PC-3 (cell line): ENCODE data around the gene USP12. TPM values are rescaled to one million over a fixed set of nuclear protein-coding genes. Genes with fewer than 3 reads are reported as not detected.
A peak's percentile ranks its signal among the peaks of the same experiment; 100 is the strongest.

ENCODE experiments used
- ATAC-seq: fragments of 200-7000 bp; cut with Tn5 transposase; 2 replicates; pipeline ENCODE4 v1.9.1; 2020; ENCODE audit warnings: mild to moderate bottlenecking, moderate library complexity
- BruUV-seq: library from RNA; stranded (reverse); fragments of 400-500 nt; replicated peaks from 2 replicates; lab custom pipeline; 2021; lab: Mats Ljungman, UMichigan
- CTCF ChIA-PET: fragments of 300-600 bp; sonication (Branson Sonifier 250); formaldehyde crosslinking; loops from one replicate; lab custom pipeline; 2022; ENCODE audit warnings: antibody characterized with exemption; lab: Charles Lee
- POLR2A ChIA-PET: fragments of 300-600 bp; sonication (Branson Sonifier 250); formaldehyde crosslinking; loops from one replicate; lab custom pipeline; 2022; ENCODE audit warnings: antibody characterized with exemption; ENCODE audit not compliant: unreplicated experiment; lab: Charles Lee
- DNase-seq: peaks from one replicate; pipeline ENCODE4 v3.0.0-alpha.2; 2015
- H2AFZ ChIP-seq: fragments of 300-600 bp; sonication (generic); 2 replicates; pipeline ENCODE4 v1.6.0; 2016; ENCODE audit warnings: antibody characterized with exemption, low read length
- H3F3A ChIP-seq: fragments of 300-600 bp; sonication (generic); one replicate; pipeline ENCODE4 v1.6.0; 2017; ENCODE audit warnings: antibody characterized with exemption, low read length, control low read depth, mild to moderate bottlenecking; ENCODE audit not compliant: unreplicated experiment
- H3K27ac ChIP-seq: fragments of 300-600 bp; sonication (generic); 2 replicates; pipeline ENCODE4 v1.5.1; 2016; ENCODE audit warnings: mild to moderate bottlenecking, low read length
- H3K27me3 ChIP-seq: fragments of 300-600 bp; sonication (generic); 2 replicates; pipeline ENCODE4 v1.6.1; 2016; ENCODE audit warnings: low read length, mixed read lengths
- H3K36me3 ChIP-seq: fragments of 300-600 bp; sonication (generic); 2 replicates; pipeline ENCODE4 v1.6.1; 2016; ENCODE audit warnings: low read depth, mixed run types, low read length, mixed read lengths
- H3K4me1 ChIP-seq: fragments of 300-600 bp; sonication (generic); 2 replicates; pipeline ENCODE4 v1.5.1; 2016; ENCODE audit warnings: low read length; ENCODE audit not compliant: insufficient read depth
- H3K4me2 ChIP-seq: fragments of 300-600 bp; sonication (generic); 2 replicates; pipeline ENCODE4 v1.6.0; 2016; ENCODE audit warnings: low read length
- H3K4me3 ChIP-seq: fragments of 300-600 bp; sonication (generic); 2 replicates; pipeline ENCODE4 v1.5.1; 2016; ENCODE audit warnings: mild to moderate bottlenecking, low read length, mixed read lengths
- H3K79me2 ChIP-seq: fragments of 300-600 bp; sonication (generic); 2 replicates; pipeline ENCODE4 v1.6.1; 2017; ENCODE audit warnings: low read length, mixed read lengths
- H3K9ac ChIP-seq: fragments of 300-600 bp; sonication (generic); 2 replicates; pipeline ENCODE4 v1.6.0; 2016; ENCODE audit warnings: mild to moderate bottlenecking, low read length
- H3K9me2 ChIP-seq: fragments of 300-600 bp; sonication (generic); replicated peaks from 2 replicates; pipeline ENCODE4 v1.6.1; 2016; ENCODE audit warnings: mixed run types, low read length, mixed read lengths
- H3K9me3 ChIP-seq: fragments of 300-600 bp; sonication (generic); 2 replicates; pipeline ENCODE4 v1.6.1; 2016; ENCODE audit warnings: low read length, mixed read lengths
- H4K20me1 ChIP-seq: fragments of 300-600 bp; sonication (generic); 2 replicates; pipeline ENCODE4 v1.6.1; 2016; ENCODE audit warnings: low read length, mixed read lengths
- EZH2 ChIP-seq: fragments of 300-600 bp; sonication (generic); IDR thresholded peaks from one replicate; pipeline ENCODE4 v1.6.1; 2017; ENCODE audit warnings: antibody characterized with exemption, mild to moderate bottlenecking, low read length; ENCODE audit not compliant: unreplicated experiment
- EZH2phosphoT487 ChIP-seq: fragments of 300-600 bp; sonication (generic); IDR thresholded peaks from 2 replicates; pipeline ENCODE4 v1.6.1; 2018; ENCODE audit warnings: mild to moderate bottlenecking, antibody characterized with exemption, low read length, borderline replicate concordance
- intact Hi-C: fragments of 100-400 bp; cut with micrococcal nuclease; formaldehyde crosslinking; loops from 2 replicates; pipeline ENCODE4 v1.9.0; 2023
- total RNA-seq: library from RNA; depleted of rRNA; stranded (reverse); fragments of >200 nt; gene quantifications from 2 replicates; pipeline ENCODE4 v1.2.3, GENCODE V29; 2014
- TF ChIP-seq, protein P1 (sequence below): fragments of 300-600 bp; sonication (generic); conservative IDR thresholded peaks from 2 replicates; pipeline ENCODE4 v1.5.1; 2017; ENCODE audit warnings: antibody characterized with exemption, low read depth, mild to moderate bottlenecking, low read length

Gene USP12
- total RNA-seq, 1 experiment from 2014 or later = 24.2 TPM

DNA sequence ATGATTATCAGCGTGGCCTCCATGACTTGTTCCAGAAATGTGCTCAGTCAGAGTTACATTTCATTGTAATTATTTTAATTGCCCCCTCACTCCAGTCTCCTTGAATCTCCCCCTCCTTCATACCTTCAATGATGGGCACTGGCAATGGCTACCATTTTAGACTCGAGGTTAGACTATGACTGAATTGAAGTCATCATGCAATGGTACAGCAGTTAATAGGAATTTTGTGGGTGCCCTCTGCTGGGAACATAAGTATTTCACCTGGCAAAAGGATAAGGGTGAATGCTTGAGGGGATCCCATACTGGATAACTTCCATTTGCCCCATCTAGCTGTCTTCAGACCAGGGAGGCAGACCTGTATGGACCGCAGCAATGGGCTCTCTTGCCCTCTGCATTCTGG, 32.2 kb upstream of the USP12 start:
- peaks cover 22% of the 10 kb centered on the region for H3K4me1 ChIP-seq
- no peaks in the 10 kb centered on the region for H3K9me2 ChIP-seq
- intact Hi-C loops = loop anchor here (1.0 to 5.0 kb wide), 2 partner anchors 37 to 219 kb away; no protein-coding TSS in a partner anchor
- DNase-seq (peak; percentile 29), ATAC-seq (peak; percentile 63)
- no peaks in the 10 kb centered on the region for H3K9me3 ChIP-seq
- POLR2A ChIA-PET = no interaction called here
- H3K27me3 ChIP-seq = no peaks in the 10 kb centered on the region
- H3K27ac ChIP-seq = no peak overlapping the region
- H3K79me2 ChIP-seq = no peaks in the 10 kb centered on the region
- H2AFZ ChIP-seq = no peak overlapping the region
- no peaks in the 10 kb centered on the region for H3F3A ChIP-seq
- no peak overlapping the region for H3K9ac ChIP-seq
- no peaks in the 10 kb centered on the region for H4K20me1 ChIP-seq
- CTCF ChIA-PET = interaction anchor here (0.7 kb wide), 1 partner anchor 39 kb away, joined by 3 read pairs; no protein-coding TSS in a partner anchor
- no peak overlapping the region for H3K4me3 ChIP-seq
- H3K36me3 ChIP-seq = no peaks in the 10 kb centered on the region
- no peak overlapping the region for H3K4me2 ChIP-seq
- no TSS peak for BruUV-seq
- no peak for TF ChIP-seq EZH2
- TF ChIP-seq, protein P1, sequence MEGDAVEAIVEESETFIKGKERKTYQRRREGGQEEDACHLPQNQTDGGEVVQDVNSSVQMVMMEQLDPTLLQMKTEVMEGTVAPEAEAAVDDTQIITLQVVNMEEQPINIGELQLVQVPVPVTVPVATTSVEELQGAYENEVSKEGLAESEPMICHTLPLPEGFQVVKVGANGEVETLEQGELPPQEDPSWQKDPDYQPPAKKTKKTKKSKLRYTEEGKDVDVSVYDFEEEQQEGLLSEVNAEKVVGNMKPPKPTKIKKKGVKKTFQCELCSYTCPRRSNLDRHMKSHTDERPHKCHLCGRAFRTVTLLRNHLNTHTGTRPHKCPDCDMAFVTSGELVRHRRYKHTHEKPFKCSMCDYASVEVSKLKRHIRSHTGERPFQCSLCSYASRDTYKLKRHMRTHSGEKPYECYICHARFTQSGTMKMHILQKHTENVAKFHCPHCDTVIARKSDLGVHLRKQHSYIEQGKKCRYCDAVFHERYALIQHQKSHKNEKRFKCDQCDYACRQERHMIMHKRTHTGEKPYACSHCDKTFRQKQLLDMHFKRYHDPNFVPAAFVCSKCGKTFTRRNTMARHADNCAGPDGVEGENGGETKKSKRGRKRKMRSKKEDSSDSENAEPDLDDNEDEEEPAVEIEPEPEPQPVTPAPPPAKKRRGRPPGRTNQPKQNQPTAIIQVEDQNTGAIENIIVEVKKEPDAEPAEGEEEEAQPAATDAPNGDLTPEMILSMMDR = peak; percentile 47

DNA sequence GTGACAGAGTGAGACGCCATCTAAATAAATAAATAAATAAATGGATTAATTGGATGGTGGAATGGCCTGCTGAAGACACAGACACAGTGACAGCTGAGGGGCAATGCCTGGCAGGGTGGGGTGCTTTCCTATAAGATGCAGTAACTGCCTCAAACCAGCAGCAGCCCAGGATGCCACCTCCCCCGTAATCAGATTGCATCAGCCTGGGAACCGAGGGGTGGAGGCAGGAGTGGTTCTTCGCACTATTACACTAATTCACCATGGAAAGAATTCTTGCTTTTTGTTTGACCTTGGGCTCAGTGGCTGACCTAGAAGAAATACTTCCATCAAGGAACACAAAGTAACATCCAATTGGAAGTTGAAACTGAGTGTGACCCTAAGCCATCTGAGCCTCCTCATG, 31.6 kb upstream of the USP12 start:
- no peaks in the 10 kb centered on the region for H3K9me3 ChIP-seq
- no peaks in the 10 kb centered on the region for H3K27me3 ChIP-seq
- no peak for ATAC-seq
- DNase-seq = no peak
- no peaks in the 10 kb centered on the region for H3F3A ChIP-seq
- no peaks in the 10 kb centered on the region for H3K79me2 ChIP-seq
- no peaks in the 10 kb centered on the region for H3K36me3 ChIP-seq
- ChIA-PET CTCF (interaction anchor here (0.7 kb wide), 1 partner anchor 38 kb away, joined by 3 read pairs; no protein-coding TSS in a partner anchor), POLR2A (no interaction called here)
- TF ChIP-seq, protein P1 = no peak
- no peak for TF ChIP-seq EZH2phosphoT487
- TF ChIP-seq EZH2 = no peak
- H3K4me3 ChIP-seq = no peak overlapping the region
- intact Hi-C loops = loop anchor here (5.0 kb wide), 1 partner anchor 36 kb away; no protein-coding TSS in a partner anchor
- H3K9ac ChIP-seq = no peak overlapping the region
- H3K27ac ChIP-seq = no peak overlapping the region
- H3K9me2 ChIP-seq = no peaks in the 10 kb centered on the region
- H3K4me2 ChIP-seq = no peak overlapping the region
- no peaks in the 10 kb centered on the region for H4K20me1 ChIP-seq
- no peak overlapping the region for H2AFZ ChIP-seq
- H3K4me1 ChIP-seq = peaks cover 22% of the 10 kb centered on the region
- no TSS peak for BruUV-seq

DNA sequence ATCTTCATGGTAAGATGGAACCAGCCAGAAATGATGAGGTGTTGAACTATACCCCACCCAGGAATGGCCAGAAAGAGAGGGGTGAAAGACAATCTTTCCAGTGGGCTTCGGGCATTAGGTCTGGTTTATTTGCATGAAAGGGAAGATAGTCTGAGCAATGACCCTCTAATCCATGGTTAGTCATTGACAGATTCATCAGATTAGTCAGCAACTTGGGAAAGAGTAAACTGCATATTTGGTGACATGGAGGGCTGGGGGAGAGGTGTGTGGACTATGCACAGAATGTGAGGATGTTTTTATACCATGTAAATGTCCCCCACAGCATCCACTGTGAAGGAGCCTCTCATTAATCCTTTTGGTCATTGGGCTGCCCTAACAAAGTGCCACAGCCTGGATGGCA, 30.1 kb upstream of the USP12 start:
- no peak overlapping the region for H2AFZ ChIP-seq
- H3K79me2 ChIP-seq = no peaks in the 10 kb centered on the region
- DNase-seq (peak; percentile 52), ATAC-seq (no peak)
- H4K20me1 ChIP-seq = no peaks in the 10 kb centered on the region
- intact Hi-C loops = loop anchor here (5.0 kb wide), 1 partner anchor 34 kb away; no protein-coding TSS in a partner anchor
- ChIA-PET CTCF (no interaction called here), POLR2A (no interaction called here)
- no peaks in the 10 kb centered on the region for H3F3A ChIP-seq
- TF ChIP-seq EZH2 = no peak
- no peak for TF ChIP-seq EZH2phosphoT487
- TF ChIP-seq, protein P1 = no peak
- H3K27ac ChIP-seq = no peak overlapping the region
- peaks cover 22% of the 10 kb centered on the region for H3K4me1 ChIP-seq
- H3K36me3 ChIP-seq = no peaks in the 10 kb centered on the region
- no peaks in the 10 kb centered on the region for H3K27me3 ChIP-seq
- H3K9ac ChIP-seq = no peak overlapping the region
- no peaks in the 10 kb centered on the region for H3K9me2 ChIP-seq
- H3K4me2 ChIP-seq = no peak overlapping the region
- H3K9me3 ChIP-seq = no peaks in the 10 kb centered on the region
- H3K4me3 ChIP-seq = no peak overlapping the region
- no TSS peak for BruUV-seq
